Endothelial cell of umbilical vein (primary cell): ENCODE data around the gene CPVL. TPM values are rescaled to one million over a fixed set of nuclear protein-coding genes. Genes with fewer than 3 reads are reported as not detected.

Source experiments
- BruUV-seq: library from RNA; stranded (reverse); fragments of 400-500 nt; replicated peaks from 2 replicates; lab custom pipeline; 2021; lab: Mats Ljungman, UMichigan
- CTCF ChIA-PET: fragments of 300-600, 350-600 bp; sonication (Branson Sonifier 250); formaldehyde crosslinking; loops from one replicate; lab custom pipeline; 2021; ENCODE audit warnings: antibody characterized with exemption, inconsistent platforms; lab: Charles Lee
- POLR2A ChIA-PET: fragments of 300-600, 350-600 bp; sonication (Branson Sonifier 250); formaldehyde crosslinking; loops from one replicate; lab custom pipeline; 2021; ENCODE audit warnings: antibody characterized with exemption, inconsistent platforms; lab: Charles Lee
- DNase-seq: peaks from one replicate; pipeline ENCODE4 v3.0.0-alpha.2; 2011; ENCODE audit warnings: low read depth, low spot score
- FAIRE-seq: peaks from 2 replicates; lab custom pipeline; 2011; peaks lifted over from hg19 to GRCh38; lab: Jason Lieb, UNC
- H2AFZ ChIP-seq: 2 replicates; pipeline ENCODE4 v1.6.0; 2012; ENCODE audit warnings: low read depth, low read length, control low read depth, inconsistent platforms
- H3K27ac ChIP-seq: 2 replicates; pipeline ENCODE4 v1.5.1; 2011; ENCODE audit warnings: low read depth, mild to moderate bottlenecking, control low read depth, low read length, moderate library complexity; ENCODE audit not compliant: insufficient read depth
- H3K27me3 ChIP-seq, 2 experiments: 2 replicates each; pipeline versions ENCODE4 v1.6.0 to v1.6.1; 2011; ENCODE audit warnings: low read length in 2 of 2, mixed read lengths in 1 of 2; ENCODE audit not compliant: control insufficient read depth in 2 of 2, insufficient read depth in 2 of 2
- H3K36me3 ChIP-seq, 2 experiments: 2 replicates in 1 of 2; 3 replicates in 1 of 2; pipeline ENCODE4 v1.5.1; 2011; ENCODE audit warnings: low read length in 2 of 2, mild to moderate bottlenecking in 1 of 2, moderate library complexity in 1 of 2; ENCODE audit not compliant: control insufficient read depth in 2 of 2, insufficient read depth in 2 of 2; ENCODE audit errors: extremely low read depth in 1 of 2
- H3K4me1 ChIP-seq: 3 replicates; pipeline ENCODE4 v1.5.1; 2011; ENCODE audit warnings: mild to moderate bottlenecking, low read length; ENCODE audit not compliant: control insufficient read depth, insufficient read depth; ENCODE audit errors: extremely low read depth
- H3K4me2 ChIP-seq: 2 replicates; pipeline ENCODE4 v1.6.1; 2011; ENCODE audit warnings: low read length, control low read depth, mixed read lengths; ENCODE audit not compliant: insufficient read depth
- H3K4me3 ChIP-seq, 3 experiments: fragments of 200-600 bp in 1 of 3; sonication (generic), shearing (Covaris generic) in 1 of 3; replicated peaks in 1 of 3; 2 replicates each; pipeline ENCODE4 v1.5.1; 2011 to 2016; ENCODE audit warnings: control low read depth in 3 of 3, low read length in 3 of 3, mild to moderate bottlenecking in 2 of 3, inconsistent platforms in 1 of 3, low read depth in 1 of 3, moderate library complexity in 1 of 3; ENCODE audit not compliant: insufficient read depth in 1 of 3
- H3K79me2 ChIP-seq: 2 replicates; pipeline ENCODE4 v1.6.0; 2012; ENCODE audit warnings: low read length, inconsistent platforms; ENCODE audit not compliant: control insufficient read depth, insufficient read depth
- H3K9ac ChIP-seq: replicated peaks from 2 replicates; pipeline ENCODE3; 2011; ENCODE audit warnings: low read length, control low read depth; ENCODE audit not compliant: insufficient read depth; ENCODE audit errors: extremely low read depth
- H3K9me1 ChIP-seq: replicated peaks from 3 replicates; pipeline ENCODE4 v1.6.0; 2011; ENCODE audit warnings: mild to moderate bottlenecking, low read length; ENCODE audit not compliant: control insufficient read depth, insufficient read depth; ENCODE audit errors: extremely low read depth
- H3K9me3 ChIP-seq: replicated peaks from 2 replicates; pipeline ENCODE4 v1.5.1; 2012; ENCODE audit warnings: low read length, inconsistent platforms; ENCODE audit not compliant: control insufficient read depth, insufficient read depth
- H4K20me1 ChIP-seq: replicated peaks from 2 replicates; pipeline ENCODE3; 2011; ENCODE audit warnings: mild to moderate bottlenecking, low read length; ENCODE audit not compliant: control insufficient read depth, insufficient read depth; ENCODE audit errors: extremely low read depth
- EZH2 ChIP-seq: IDR thresholded peaks from 2 replicates; pipeline ENCODE4 v1.6.1; 2012; ENCODE audit warnings: borderline replicate concordance, low read depth, mild to moderate bottlenecking, moderate library complexity, low read length, inconsistent platforms; ENCODE audit not compliant: severe bottlenecking
- FOS ChIP-seq: IDR thresholded peaks from 2 replicates; pipeline ENCODE4 v1.6.1; 2011; ENCODE audit warnings: mild to moderate bottlenecking, low read length, moderate library complexity, borderline replicate concordance; ENCODE audit not compliant: insufficient read depth
- GATA2 ChIP-seq: IDR thresholded peaks from 2 replicates; pipeline ENCODE4 v1.7.0; 2011; ENCODE audit warnings: low read depth, mild to moderate bottlenecking, moderate library complexity, mixed read lengths, low read length; ENCODE audit not compliant: insufficient read length, insufficient read depth
- JUN ChIP-seq: IDR thresholded peaks from 2 replicates; pipeline ENCODE4 v1.6.1; 2011; ENCODE audit warnings: borderline replicate concordance, low read depth; ENCODE audit not compliant: insufficient read length, insufficient read depth
- MYC ChIP-seq: IDR thresholded peaks from one replicate; pipeline ENCODE4 v1.6.1; 2011; ENCODE audit warnings: mild to moderate bottlenecking, low read depth, low read length
- POLR2A ChIP-seq: IDR thresholded peaks from 2 replicates; pipeline ENCODE4 v1.6.1; 2012; ENCODE audit warnings: low read depth, mild to moderate bottlenecking, control low read depth, low read length
- POLR2AphosphoS5 ChIP-seq: IDR thresholded peaks from 2 replicates; pipeline ENCODE4 v1.6.1; 2012; ENCODE audit warnings: low read depth, mild to moderate bottlenecking, control low read depth, low read length, moderate library complexity; ENCODE audit not compliant: insufficient read depth
- dilution Hi-C: fragments of 300-500 bp; cut with MboI; formaldehyde crosslinking; loops from one replicate; pipeline ENCODE4 v1.15.0; 2019; ENCODE audit warnings: low sequenced_read_pairs; ENCODE audit not compliant: extremely low pct_ligation_motif_present
- intact Hi-C: fragments of 100-400 bp; cut with micrococcal nuclease; formaldehyde crosslinking; loops from one replicate; pipeline ENCODE4 v1.10.0; 2022
- polyA plus RNA-seq, 4 experiments: library from polyadenylated mRNA; depleted of rRNA in 3 of 4; stranded (reverse) in 3 of 4; unstranded in 1 of 4; fragments of >200 nt; gene quantifications; 2 replicates each; pipeline versions ENCODE4 v1.2.1 to v1.2.3, GENCODE V29; 2011 to 2012; ENCODE audit warnings: missing spikeins in 1 of 4
- total RNA-seq: library from RNA; stranded (reverse); gene quantifications from 2 replicates; pipeline ENCODE4 v1.2.3, GENCODE V29; 2021
- TF ChIP-seq, protein P1 (sequence below), 2 donors: IDR thresholded peaks; 1 replicate in 1 of 2; 2 replicates in 1 of 2; pipeline ENCODE4 v1.5.1; 2011; ENCODE audit warnings: low read length in 2 of 2, mild to moderate bottlenecking in 2 of 2, moderate library complexity in 2 of 2, control low read depth in 1 of 2, inconsistent platforms in 1 of 2, low read depth in 1 of 2; ENCODE audit not compliant: insufficient read depth in 1 of 2; ENCODE audit errors: extremely low read depth in 1 of 2
- TF ChIP-seq, protein P2 (sequence below): IDR thresholded peaks from 2 replicates; pipeline ENCODE4 v1.6.1; 2011; ENCODE audit not compliant: insufficient read depth, insufficient read length

Gene CPVL
- total and polyA plus RNA-seq, 2 donors (not counting 3 experiments of a cell fraction or from before 2014, with no cell fraction given): 0.14 TPM; not detected in 1

DNA sequence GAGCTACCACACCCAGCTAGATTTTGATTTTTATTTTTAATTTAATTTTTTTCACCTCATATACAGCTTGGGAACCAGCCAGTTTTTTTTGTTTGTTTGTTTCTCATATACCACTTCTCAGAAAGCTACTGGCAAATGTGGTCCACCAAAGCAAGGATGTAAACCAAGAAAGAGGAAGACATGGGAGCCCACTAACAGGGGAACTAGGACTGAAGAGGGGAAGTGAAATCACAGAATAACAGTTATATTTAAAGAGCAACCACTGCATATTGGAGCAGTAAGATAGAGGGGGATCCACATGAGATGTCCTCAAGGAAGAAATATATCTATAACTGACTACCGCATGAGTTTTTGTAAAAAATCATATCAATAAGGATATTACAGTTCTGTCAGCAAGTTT, 10.5 kb downstream of the CPVL start:
- Histone ChIP-seq H3K9ac (no peak overlapping the region), H3K27me3 (peaks cover 8 to 11% of the 10 kb centered on the region in 2 experiments), H3K4me3 (no peak overlapping the region), H4K20me1 (no peaks in the 10 kb centered on the region), H3K4me1 (no peaks in the 10 kb centered on the region), H3K79me2 (no peaks in the 10 kb centered on the region), H3K27ac (no peak overlapping the region), H3K4me2 (no peak overlapping the region), H3K9me3 (no peaks in the 10 kb centered on the region), H3K9me1 (no peaks in the 10 kb centered on the region), H3K36me3 (no peaks in the 10 kb centered on the region), H2AFZ (no peak overlapping the region)
- BruUV-seq: no TSS peak
- TF ChIP-seq POLR2A (no peak), POLR2AphosphoS5 (no peak), JUN (no peak), EZH2 (no peak)
- TF ChIP-seq, protein P1, sequence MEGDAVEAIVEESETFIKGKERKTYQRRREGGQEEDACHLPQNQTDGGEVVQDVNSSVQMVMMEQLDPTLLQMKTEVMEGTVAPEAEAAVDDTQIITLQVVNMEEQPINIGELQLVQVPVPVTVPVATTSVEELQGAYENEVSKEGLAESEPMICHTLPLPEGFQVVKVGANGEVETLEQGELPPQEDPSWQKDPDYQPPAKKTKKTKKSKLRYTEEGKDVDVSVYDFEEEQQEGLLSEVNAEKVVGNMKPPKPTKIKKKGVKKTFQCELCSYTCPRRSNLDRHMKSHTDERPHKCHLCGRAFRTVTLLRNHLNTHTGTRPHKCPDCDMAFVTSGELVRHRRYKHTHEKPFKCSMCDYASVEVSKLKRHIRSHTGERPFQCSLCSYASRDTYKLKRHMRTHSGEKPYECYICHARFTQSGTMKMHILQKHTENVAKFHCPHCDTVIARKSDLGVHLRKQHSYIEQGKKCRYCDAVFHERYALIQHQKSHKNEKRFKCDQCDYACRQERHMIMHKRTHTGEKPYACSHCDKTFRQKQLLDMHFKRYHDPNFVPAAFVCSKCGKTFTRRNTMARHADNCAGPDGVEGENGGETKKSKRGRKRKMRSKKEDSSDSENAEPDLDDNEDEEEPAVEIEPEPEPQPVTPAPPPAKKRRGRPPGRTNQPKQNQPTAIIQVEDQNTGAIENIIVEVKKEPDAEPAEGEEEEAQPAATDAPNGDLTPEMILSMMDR (IDR thresholded peaks at IDR 0.05; ENCODE audit: extremely low read depth in 1 of 2, insufficient read depth in 1 of 2, low read depth in 1 of 2, low read length in 2 of 2): no peak
- ChIA-PET CTCF (no interaction called here), POLR2A (interaction anchor here (0.5 kb wide), 1 partner anchor 700 kb away, joined by 5 read pairs; no protein-coding TSS in a partner anchor)
- DNase-seq: no peak
- dilution Hi-C loops: no loop called here
- intact Hi-C loops: no loop called here
- FAIRE-seq: no peak

DNA sequence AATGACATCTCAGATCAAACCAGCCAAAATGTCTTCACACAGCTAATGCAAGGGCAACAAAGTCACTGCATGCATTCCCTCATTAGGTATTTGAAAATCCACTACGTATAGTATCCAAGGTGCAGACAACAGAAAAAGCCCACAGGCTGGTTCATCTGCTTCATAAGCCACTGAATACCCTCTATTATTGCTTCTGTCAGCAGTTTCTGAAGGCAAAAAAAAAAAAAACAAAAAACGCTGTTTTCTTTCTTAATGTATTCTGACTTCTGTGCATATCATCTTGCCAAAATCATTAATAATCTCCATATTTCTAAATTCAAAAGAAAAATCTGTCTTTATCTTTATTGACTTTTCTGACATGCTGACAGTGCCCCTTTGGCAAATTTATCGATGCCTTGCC, 13.4 kb downstream of the CPVL start:
- intact Hi-C loops: no loop called here

More for the DNA sequence above, 13.4 kb downstream of the CPVL start:
- DNase-seq (no peak), FAIRE-seq (no peak)
- Histone ChIP-seq H3K27me3 (peaks cover 6 to 8% of the 10 kb centered on the region in 2 experiments), H3K4me2 (no peak overlapping the region), H3K9me3 (no peaks in the 10 kb centered on the region), H3K9me1 (no peaks in the 10 kb centered on the region), H3K4me1 (no peaks in the 10 kb centered on the region), H2AFZ (no peak overlapping the region), H3K79me2 (no peaks in the 10 kb centered on the region), H3K9ac (no peak overlapping the region), H3K36me3 (no peaks in the 10 kb centered on the region), H4K20me1 (no peaks in the 10 kb centered on the region), H3K4me3 (no peak overlapping the region), H3K27ac (no peak overlapping the region)
- CTCF ChIA-PET: interaction anchor here (2.5 kb wide), 1 partner anchor 276 kb away, joined by 8 read pairs; no protein-coding TSS in a partner anchor
- TF ChIP-seq, protein P2, sequence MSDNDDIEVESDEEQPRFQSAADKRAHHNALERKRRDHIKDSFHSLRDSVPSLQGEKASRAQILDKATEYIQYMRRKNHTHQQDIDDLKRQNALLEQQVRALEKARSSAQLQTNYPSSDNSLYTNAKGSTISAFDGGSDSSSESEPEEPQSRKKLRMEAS: no peak
- TF ChIP-seq JUN (no peak), MYC (no peak), POLR2A (no peak), EZH2 (no peak), FOS (no peak), GATA2 (no peak), POLR2AphosphoS5 (no peak)
- TF ChIP-seq, protein P1 (IDR thresholded peaks at IDR 0.05; ENCODE audit: extremely low read depth in 1 of 2, insufficient read depth in 1 of 2, low read depth in 1 of 2, low read length in 2 of 2): no peak
- dilution Hi-C loops: no loop called here
- no TSS peak for BruUV-seq
- POLR2A ChIA-PET: no interaction called here
